K562 (cell line): Measurements from ENCODE around the gene TENM4. TPM values are rescaled to one million over a fixed set of nuclear protein-coding genes. Genes with fewer than 3 reads are reported as not detected.

Source experiments
- ATAC-seq: fragments of 200-7000 bp; cut with Tn5 transposase; 3 replicates; pipeline ENCODE4 v1.9.1; 2020; ENCODE audit warnings: moderate library complexity
- BruUV-seq: library from RNA; stranded (reverse); fragments of 400-500 nt; replicated peaks from 2 replicates; lab custom pipeline; 2021; lab: Mats Ljungman, UMichigan
- CTCF ChIA-PET: fragments of 300-600 bp; formaldehyde crosslinking; extraction: SDS; loops from one replicate; lab custom pipeline; 2021; ENCODE audit warnings: low intra/inter-chr PET ratio; lab: Yijun Ruan, JAX
- POLR2A ChIA-PET: fragments of 300-600, 350-650 bp; sonication (Branson Sonifier 250); formaldehyde crosslinking; extraction: SDS; loops from one replicate; lab custom pipeline; 2021; ENCODE audit warnings: antibody characterized with exemption, inconsistent platforms; lab: Yijun Ruan, JAX
- DNase-seq, 4 experiments: peaks; one replicate each; pipeline versions ENCODE4 v3.0.0 to v3.0.0-alpha.2; 2011 to 2018; ENCODE audit warnings: low spot score in 3 of 4, mixed read lengths in 3 of 4; ENCODE audit errors: extremely low read depth in 1 of 4
- FAIRE-seq: peaks from 2 replicates; lab custom pipeline; 2011; peaks lifted over from hg19 to GRCh38; lab: Jason Lieb, UNC
- H2AFZ ChIP-seq: 2 replicates; pipeline ENCODE4 v1.6.0; 2011; ENCODE audit warnings: low read depth, low read length, control low read depth, inconsistent platforms
- H3K27ac ChIP-seq: fragments of 200-600 bp; 3 replicates; pipeline ENCODE4 v1.8.0; 2011; ENCODE audit warnings: low read depth, mild to moderate bottlenecking, control low read depth, inconsistent platforms, low read length, moderate library complexity, mixed read lengths; ENCODE audit errors: extremely low read depth
- H3K27me3 ChIP-seq, 2 experiments: fragments of 300-600 bp in 1 of 2; 2 replicates in 1 of 2; 3 replicates in 1 of 2; pipeline versions ENCODE4 v1.6.0 to v1.8.0; 2011; ENCODE audit warnings: inconsistent platforms in 2 of 2, low read length in 2 of 2, mild to moderate bottlenecking in 1 of 2, mixed read lengths in 1 of 2, moderate library complexity in 1 of 2; ENCODE audit not compliant: control insufficient read depth in 2 of 2, insufficient read depth in 2 of 2
- H3K36me3 ChIP-seq: fragments of 300-600 bp; 3 replicates; pipeline ENCODE4 v1.8.0; 2011; ENCODE audit warnings: mild to moderate bottlenecking, low read length, inconsistent platforms; ENCODE audit not compliant: control insufficient read depth, insufficient read depth
- H3K4me1 ChIP-seq, 2 experiments: fragments of 200-600 bp in 1 of 2; replicated peaks in 1 of 2; 2 replicates in 1 of 2; 3 replicates in 1 of 2; pipeline versions ENCODE4 v1.5.1 to v1.8.0; 2011; ENCODE audit warnings: inconsistent platforms in 2 of 2, low read length in 2 of 2, mild to moderate bottlenecking in 1 of 2, mixed read lengths in 1 of 2, moderate library complexity in 1 of 2; ENCODE audit not compliant: control insufficient read depth in 2 of 2, insufficient read depth in 2 of 2
- H3K4me2 ChIP-seq: 2 replicates; pipeline ENCODE4 v1.6.1; 2011; ENCODE audit warnings: low read length, control low read depth, inconsistent platforms, mixed read lengths; ENCODE audit not compliant: insufficient read depth
- H3K4me3 ChIP-seq: fragments of 200-600 bp; sonication (generic), shearing (Covaris generic); 2 replicates; pipeline ENCODE4 v1.5.1; 2016; ENCODE audit warnings: control low read depth, inconsistent platforms
- H3K79me2 ChIP-seq: fragments of 200-600 bp; 3 replicates; pipeline ENCODE4 v1.8.0; 2011; ENCODE audit warnings: low read length, inconsistent platforms; ENCODE audit not compliant: control insufficient read depth, insufficient read depth
- H3K9ac ChIP-seq, 2 experiments: 2 replicates each; pipeline versions ENCODE4 v1.6.0 to v1.6.1; 2011; ENCODE audit warnings: low read depth in 2 of 2, low read length in 2 of 2, control low read depth in 1 of 2, inconsistent platforms in 1 of 2, mild to moderate bottlenecking in 1 of 2, mixed read lengths in 1 of 2; ENCODE audit not compliant: insufficient read depth in 1 of 2
- H3K9me1 ChIP-seq: one replicate; pipeline ENCODE4 v1.6.0; 2011; ENCODE audit warnings: inconsistent platforms, mild to moderate bottlenecking, low read length, moderate library complexity; ENCODE audit not compliant: control insufficient read depth, insufficient read depth
- H3K9me3 ChIP-seq: replicated peaks from 2 replicates; pipeline ENCODE4 v1.5.1; 2011; ENCODE audit warnings: low read depth, low read length, inconsistent platforms; ENCODE audit not compliant: control insufficient read depth, insufficient read depth
- H4K20me1 ChIP-seq: replicated peaks from 2 replicates; pipeline ENCODE4 v1.6.1; 2011; ENCODE audit warnings: low read length, inconsistent platforms, mixed read lengths; ENCODE audit not compliant: control insufficient read depth, insufficient read depth
- FOXP4 ChIP-seq: sonication (generic); formaldehyde crosslinking; IDR thresholded peaks from 2 replicates; pipeline ENCODE4 v1.8.0; 2022; ENCODE audit warnings: mild to moderate bottlenecking, missing genetic modification reagents, borderline replicate concordance
- HEY1 ChIP-seq: fragments of 250-450 bp; sonication (Bioruptor Pico); IDR thresholded peaks from 2 replicates; pipeline ENCODE4 v1.5.0; 2020; ENCODE audit warnings: mild to moderate bottlenecking, moderate library complexity, borderline replicate concordance
- HNRNPK ChIP-seq: fragments of 200-400 bp; formaldehyde crosslinking; IDR thresholded peaks from one replicate; pipeline ENCODE4 v1.6.1; 2018; ENCODE audit warnings: mild to moderate bottlenecking, low read depth, low read length; ENCODE audit not compliant: poor library complexity, severe bottlenecking
- KLF1 ChIP-seq: fragments of 450-650 bp; IDR thresholded peaks from 2 replicates; pipeline ENCODE4 v1.6.1; 2016; ENCODE audit warnings: missing genetic modification characterization, missing compliant biosample characterization
- RHOXF2B ChIP-seq: fragments of 250-450 bp; sonication (Bioruptor Pico); conservative IDR thresholded peaks from 2 replicates; pipeline ENCODE4 v1.5.1; 2021
- ZFP1 ChIP-seq: fragments of 450-650 bp; formaldehyde crosslinking; IDR thresholded peaks from 2 replicates; pipeline ENCODE4 v1.4.0; 2020; ENCODE audit warnings: mild to moderate bottlenecking, mixed read lengths
- ZNF668 ChIP-seq: fragments of 250-450 bp; sonication (Bioruptor Pico); IDR thresholded peaks from 2 replicates; pipeline ENCODE4 v1.8.0; 2022; ENCODE audit warnings: mild to moderate bottlenecking, inconsistent platforms
- ZNF717 ChIP-seq: fragments of 250-450 bp; sonication (Bioruptor Pico); IDR thresholded peaks from 2 replicates; pipeline ENCODE4 v1.5.0; 2021
- in situ Hi-C: fragments of 300-500 bp; cut with MboI; formaldehyde crosslinking; loops from 4 replicates; pipeline ENCODE4 v1.15.0; 2018; ENCODE audit warnings: inconsistent platforms, mixed read lengths
- intact Hi-C: fragments of 100-400 bp; cut with micrococcal nuclease; formaldehyde crosslinking; loops from 2 replicates; pipeline ENCODE4 v1.14.2; 2022
- polyA plus RNA-seq, 8 experiments: library from polyadenylated mRNA; depleted of rRNA in 4 of 8; stranded (reverse) in 5 of 8; unstranded in 3 of 8; fragments of >200 nt; fragmentation: Nextera tagmentation in 2 of 8; fragmentation: Illumina TruSeq in 1 of 8; extraction: Ambion mirVana in 2 of 8; extraction: Trizol in 1 of 8; gene quantifications; 2 replicates each; pipeline versions ENCODE4 v1.2.1 to v1.2.3, GENCODE V29; 2011 to 2014; ENCODE audit warnings: inconsistent platforms in 1 of 8, missing spikeins in 1 of 8
- total RNA-seq, 7 experiments: library from RNA; depleted of rRNA in 6 of 7; stranded (reverse); fragments of >200 nt in 6 of 7; fragmentation: Illumina TruSeq in 2 of 7; extraction: Trizol in 2 of 7; gene quantifications; 2 replicates each; pipeline versions ENCODE4 v1.2.1 to v1.2.3, GENCODE V29; 2011 to 2021; ENCODE audit warnings: low replicate concordance in 1 of 7
- TF ChIP-seq, protein P1 (sequence below), 2 experiments: IDR thresholded peaks; 2 replicates each; pipeline ENCODE4 v1.6.1; 2011; ENCODE audit warnings: borderline replicate concordance in 1 of 2, control low read depth in 1 of 2, low read depth in 1 of 2, low read length in 1 of 2, mild to moderate bottlenecking in 1 of 2, mixed read lengths in 1 of 2, moderate library complexity in 1 of 2; ENCODE audit not compliant: insufficient read depth in 1 of 2, insufficient read length in 1 of 2, poor library complexity in 1 of 2, severe bottlenecking in 1 of 2; ENCODE audit errors: extremely low read depth in 1 of 2
- TF ChIP-seq, protein P2 (sequence below), 3 experiments: IDR thresholded peaks in 2 of 3; conservative IDR thresholded peaks in 1 of 3; 2 replicates each; pipeline ENCODE4 v1.5.1; 2011 to 2012; ENCODE audit warnings: low read length in 3 of 3, mild to moderate bottlenecking in 3 of 3, control low read depth in 2 of 3, improper control_type of control experiment in 1 of 3, inconsistent platforms in 1 of 3, low read depth in 1 of 3, mixed read lengths in 1 of 3, moderate library complexity in 1 of 3; ENCODE audit not compliant: insufficient read depth in 2 of 3

TENM4 gene
- total and polyA plus RNA-seq, 9 of the 15 experiments (the other 6 are each of a cell fraction or from before 2014, with no cell fraction given) = 0.16 TPM; not detected in 8

GRCh38 chr11:78717041-78717440 is 723.8 kb downstream of the TENM4 start:
- Histone ChIP-seq H2AFZ (no peak overlapping the region), H3K27ac (no peak overlapping the region), H3K4me2 (no peak overlapping the region), H3K27me3 (no peaks in the 10 kb centered on the region; a peak in 1 of 5 replicates), H4K20me1 (no peaks in the 10 kb centered on the region; the same call in 1 of the 2 replicates), H3K4me3 (no peak overlapping the region), H3K79me2 (no peaks in the 10 kb centered on the region), H3K4me1 (no peaks in the 10 kb centered on the region), H3K9me3 (no peaks in the 10 kb centered on the region), H3K9me1 (no peaks in the 10 kb centered on the region), H3K9ac (no peak overlapping the region), H3K36me3 (no peaks in the 10 kb centered on the region)
- intact Hi-C loops = no loop called here
- TF ChIP-seq HNRNPK = no peak
- TF ChIP-seq, protein P1, sequence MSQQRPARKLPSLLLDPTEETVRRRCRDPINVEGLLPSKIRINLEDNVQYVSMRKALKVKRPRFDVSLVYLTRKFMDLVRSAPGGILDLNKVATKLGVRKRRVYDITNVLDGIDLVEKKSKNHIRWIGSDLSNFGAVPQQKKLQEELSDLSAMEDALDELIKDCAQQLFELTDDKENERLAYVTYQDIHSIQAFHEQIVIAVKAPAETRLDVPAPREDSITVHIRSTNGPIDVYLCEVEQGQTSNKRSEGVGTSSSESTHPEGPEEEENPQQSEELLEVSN (IDR thresholded peaks at IDR 0.05; ENCODE audit: borderline replicate concordance in 1 of 2, extremely low read depth in 1 of 2, insufficient read depth in 1 of 2, insufficient read length in 1 of 2, low read depth in 1 of 2, low read length in 1 of 2, poor library complexity in 1 of 2, severe bottlenecking in 1 of 2) = no peak
- TF ChIP-seq HEY1 (CRISPR knock-in tag) = no peak
- TF ChIP-seq FOXP4 (CRISPR knock-in tag) = no peak
- TF ChIP-seq, protein P2, sequence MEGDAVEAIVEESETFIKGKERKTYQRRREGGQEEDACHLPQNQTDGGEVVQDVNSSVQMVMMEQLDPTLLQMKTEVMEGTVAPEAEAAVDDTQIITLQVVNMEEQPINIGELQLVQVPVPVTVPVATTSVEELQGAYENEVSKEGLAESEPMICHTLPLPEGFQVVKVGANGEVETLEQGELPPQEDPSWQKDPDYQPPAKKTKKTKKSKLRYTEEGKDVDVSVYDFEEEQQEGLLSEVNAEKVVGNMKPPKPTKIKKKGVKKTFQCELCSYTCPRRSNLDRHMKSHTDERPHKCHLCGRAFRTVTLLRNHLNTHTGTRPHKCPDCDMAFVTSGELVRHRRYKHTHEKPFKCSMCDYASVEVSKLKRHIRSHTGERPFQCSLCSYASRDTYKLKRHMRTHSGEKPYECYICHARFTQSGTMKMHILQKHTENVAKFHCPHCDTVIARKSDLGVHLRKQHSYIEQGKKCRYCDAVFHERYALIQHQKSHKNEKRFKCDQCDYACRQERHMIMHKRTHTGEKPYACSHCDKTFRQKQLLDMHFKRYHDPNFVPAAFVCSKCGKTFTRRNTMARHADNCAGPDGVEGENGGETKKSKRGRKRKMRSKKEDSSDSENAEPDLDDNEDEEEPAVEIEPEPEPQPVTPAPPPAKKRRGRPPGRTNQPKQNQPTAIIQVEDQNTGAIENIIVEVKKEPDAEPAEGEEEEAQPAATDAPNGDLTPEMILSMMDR (IDR thresholded peaks at IDR 0.05 in 2 of 3, conservative IDR thresholded peaks at IDR 0.05 in 1 of 3; ENCODE audit: insufficient read depth in 2 of 3, low read depth in 1 of 3, low read length in 3 of 3) = no peak
- TF ChIP-seq ZNF668 = no peak
- TF ChIP-seq ZFP1 (CRISPR knock-in tag) = no peak
- TF ChIP-seq KLF1 (tag) = no peak
- TF ChIP-seq RHOXF2B (CRISPR knock-in tag) = no peak
- no peak for TF ChIP-seq ZNF717 (CRISPR knock-in tag)
- FAIRE-seq (no peak), DNase-seq (no peak), ATAC-seq (no peak)
- no TSS peak for BruUV-seq
- in situ Hi-C loops = no loop called here
- ChIA-PET CTCF (interaction anchor here (1.3 kb wide), 1 partner anchor 72 kb away, joined by 3 read pairs; no protein-coding TSS in a partner anchor), POLR2A (interaction anchor here (0.5 to 0.8 kb wide), 3 partner anchors 9 to 431 kb away, joined by 3 to 4 read pairs (median 3); no protein-coding TSS in a partner anchor)
